H1 (cell line): ENCODE data around the gene C5orf15. TPM values are rescaled to one million over a fixed set of nuclear protein-coding genes. Genes with fewer than 3 reads are reported as not detected.

Experiments
- CTCF ChIP-seq, 3 experiments: IDR thresholded peaks; 1 replicate in 2 of 3; 2 replicates in 1 of 3; pipeline versions ENCODE4 v1.5.1 to v1.6.1; 2011; ENCODE audit warnings: low read length in 3 of 3, mild to moderate bottlenecking in 3 of 3, inconsistent platforms in 2 of 3, low read depth in 1 of 3, moderate library complexity in 1 of 3; ENCODE audit not compliant: insufficient read depth in 1 of 3; ENCODE audit errors: control extremely low read depth in 1 of 3
- HDAC2 ChIP-seq, 2 experiments: fragments of 300-600 bp in 1 of 2; sonication (generic) in 1 of 2; IDR thresholded peaks; 2 replicates each; pipeline ENCODE4 v1.6.1; 2011 to 2012; ENCODE audit warnings: low read depth in 2 of 2, low read length in 2 of 2, mild to moderate bottlenecking in 2 of 2, moderate library complexity in 2 of 2, borderline replicate concordance in 1 of 2, inconsistent platforms in 1 of 2
- HDAC6 ChIP-seq: IDR thresholded peaks from one replicate; pipeline ENCODE4 v1.7.1; 2012; ENCODE audit warnings: low read depth, mild to moderate bottlenecking, inconsistent platforms, low read length, moderate library complexity
- POLR2A ChIP-seq, 2 experiments: IDR thresholded peaks; 1 replicate in 1 of 2; 2 replicates in 1 of 2; pipeline ENCODE4 v1.6.1; 2011; ENCODE audit warnings: low read depth in 2 of 2, low read length in 2 of 2, mild to moderate bottlenecking in 2 of 2; ENCODE audit errors: control extremely low read depth in 1 of 2
- polyA plus RNA-seq, 7 experiments: library from polyadenylated mRNA; depleted of rRNA in 3 of 7; stranded (reverse) in 5 of 7; unstranded in 2 of 7; fragments of >200 nt in 5 of 7; fragments of 200-250 nt in 2 of 7; gene quantifications; 1 replicate in 5 of 7; 2 replicates in 1 of 7; 4 replicates in 1 of 7; pipeline versions ENCODE4 v1.2.1 to v1.2.3, GENCODE V29; 2011 to 2013; ENCODE audit warnings: missing spikeins in 2 of 7, mixed read lengths in 2 of 7
- total RNA-seq: library from RNA; stranded (reverse); fragmentation: NEBNext Ultra II Directional; extraction: Animal tissue kit (Norgen Biotek cat#: 25700); gene quantifications from 2 replicates; pipeline ENCODE4 v1.2.1, GENCODE V29; 2021

Gene C5orf15
- total and polyA plus RNA-seq, 2 of the 8 experiments (the other 6 are each of a cell fraction or from before 2014, with no cell fraction given): 31.7 to 39.3 TPM

GRCh38 chr5:134004626-134005416 is 36.4 kb upstream of the C5orf15 start, which contains the start of gene VDAC1 (continued):
- TF ChIP-seq POLR2A (IDR thresholded peaks at IDR 0.05; ENCODE audit: control extremely low read depth in 1 of 2, low read depth in 2 of 2, low read length in 2 of 2): peak in 1 of 2 experiments; percentile 56; a peak in 2 of 3 replicates
- TF ChIP-seq CTCF (IDR thresholded peaks at IDR 0.05; ENCODE audit: control extremely low read depth in 1 of 3, insufficient read depth in 1 of 3, low read depth in 1 of 3, low read length in 3 of 3): no peak
- peak; percentile 17 to 45; a peak in 1 of 4 replicates for TF ChIP-seq HDAC2 (IDR thresholded peaks at IDR 0.05; ENCODE audit: borderline replicate concordance in 1 of 2, low read depth in 2 of 2, low read length in 2 of 2)
- no peak for TF ChIP-seq HDAC6
